HCT116 (cell line): ENCODE data around the gene MAVS.

Source experiments
- EGR1 ChIP-seq: IDR thresholded peaks from 2 replicates; pipeline ENCODE4 v1.6.1; 2012; ENCODE audit warnings: low read depth
- EZH2 ChIP-seq: fragments of 200-600 bp; sonication (generic); IDR thresholded peaks from 2 replicates; pipeline ENCODE4 v1.6.1; 2017; ENCODE audit warnings: antibody characterized with exemption, mixed run types
- POLR2A ChIP-seq: IDR thresholded peaks from 2 replicates; pipeline ENCODE4 v1.7.0; 2011; ENCODE audit warnings: borderline replicate concordance; ENCODE audit not compliant: insufficient read depth, insufficient read length; ENCODE audit errors: extremely low read depth
- RAD21 ChIP-seq: IDR thresholded peaks from 2 replicates; pipeline ENCODE4 v1.6.1; 2012; ENCODE audit warnings: low read depth, mild to moderate bottlenecking
- SP1 ChIP-seq: IDR thresholded peaks from 2 replicates; pipeline ENCODE4 v1.6.1; 2012; ENCODE audit warnings: low read depth
- TF ChIP-seq, protein P1 (sequence below): IDR thresholded peaks from 2 replicates; pipeline ENCODE4 v1.6.1; 2012
- TF ChIP-seq, protein P2 (sequence below): IDR thresholded peaks from 2 replicates; pipeline ENCODE4 v1.6.1; 2012; ENCODE audit warnings: low read depth
- TF ChIP-seq, protein P3 (sequence below), 3 experiments: fragments of 200-600 bp in 1 of 3; sonication (generic) in 1 of 3; IDR thresholded peaks in 2 of 3; conservative IDR thresholded peaks in 1 of 3; 2 replicates each; pipeline ENCODE4 v1.5.1; 2012 to 2017; ENCODE audit warnings: low read depth in 2 of 3, low read length in 2 of 3, antibody characterized with exemption in 1 of 3, borderline replicate concordance in 1 of 3, control low read depth in 1 of 3, mild to moderate bottlenecking in 1 of 3, mixed read lengths in 1 of 3, mixed run types in 1 of 3, moderate library complexity in 1 of 3; ENCODE audit not compliant: insufficient read depth in 1 of 3

DNA sequence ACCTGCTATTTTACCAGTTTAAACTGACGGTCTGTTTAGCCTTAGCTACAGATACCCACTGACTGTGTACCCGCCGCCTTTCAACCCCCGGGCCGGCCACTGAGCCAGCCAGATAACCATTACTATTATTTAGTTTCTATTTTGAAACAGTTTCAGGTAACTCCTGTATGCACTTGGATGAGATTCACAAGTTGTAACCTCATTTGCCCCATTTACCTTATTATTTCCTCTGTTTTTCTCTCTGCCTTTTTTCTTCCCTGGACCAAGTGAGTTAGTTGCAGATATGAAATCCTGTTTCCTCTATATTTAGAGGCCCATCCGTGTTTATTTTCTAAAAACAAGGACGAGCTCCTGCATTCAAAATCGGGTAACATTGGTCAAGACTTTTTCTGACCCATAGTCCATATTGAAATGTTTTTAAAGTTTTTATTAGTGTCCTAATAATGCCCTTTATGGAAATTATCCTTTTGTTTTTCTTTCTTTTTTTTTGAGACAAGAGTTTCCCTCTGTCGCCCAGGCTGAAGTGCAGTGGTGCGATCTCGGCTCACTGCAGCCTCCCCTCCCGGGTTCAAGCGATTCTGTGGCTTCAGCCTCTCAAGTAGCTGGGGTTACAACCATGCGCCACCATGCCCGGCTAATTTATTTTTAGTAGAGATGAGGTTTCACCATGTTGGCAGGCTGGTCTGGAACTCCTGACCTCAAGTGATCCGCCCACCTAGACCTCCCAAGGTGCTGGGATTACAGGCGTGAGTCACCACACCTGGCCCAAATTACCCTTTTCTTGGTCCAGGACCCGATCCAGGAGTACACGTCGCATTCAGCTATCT is 25.5 kb upstream of the MAVS start:
- TF ChIP-seq, protein P1, sequence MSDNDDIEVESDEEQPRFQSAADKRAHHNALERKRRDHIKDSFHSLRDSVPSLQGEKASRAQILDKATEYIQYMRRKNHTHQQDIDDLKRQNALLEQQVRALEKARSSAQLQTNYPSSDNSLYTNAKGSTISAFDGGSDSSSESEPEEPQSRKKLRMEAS, result no peak
- TF ChIP-seq EZH2 (no peak), POLR2A (no peak), EGR1 (no peak), RAD21 (no peak), SP1 (no peak)
- TF ChIP-seq, protein P2, sequence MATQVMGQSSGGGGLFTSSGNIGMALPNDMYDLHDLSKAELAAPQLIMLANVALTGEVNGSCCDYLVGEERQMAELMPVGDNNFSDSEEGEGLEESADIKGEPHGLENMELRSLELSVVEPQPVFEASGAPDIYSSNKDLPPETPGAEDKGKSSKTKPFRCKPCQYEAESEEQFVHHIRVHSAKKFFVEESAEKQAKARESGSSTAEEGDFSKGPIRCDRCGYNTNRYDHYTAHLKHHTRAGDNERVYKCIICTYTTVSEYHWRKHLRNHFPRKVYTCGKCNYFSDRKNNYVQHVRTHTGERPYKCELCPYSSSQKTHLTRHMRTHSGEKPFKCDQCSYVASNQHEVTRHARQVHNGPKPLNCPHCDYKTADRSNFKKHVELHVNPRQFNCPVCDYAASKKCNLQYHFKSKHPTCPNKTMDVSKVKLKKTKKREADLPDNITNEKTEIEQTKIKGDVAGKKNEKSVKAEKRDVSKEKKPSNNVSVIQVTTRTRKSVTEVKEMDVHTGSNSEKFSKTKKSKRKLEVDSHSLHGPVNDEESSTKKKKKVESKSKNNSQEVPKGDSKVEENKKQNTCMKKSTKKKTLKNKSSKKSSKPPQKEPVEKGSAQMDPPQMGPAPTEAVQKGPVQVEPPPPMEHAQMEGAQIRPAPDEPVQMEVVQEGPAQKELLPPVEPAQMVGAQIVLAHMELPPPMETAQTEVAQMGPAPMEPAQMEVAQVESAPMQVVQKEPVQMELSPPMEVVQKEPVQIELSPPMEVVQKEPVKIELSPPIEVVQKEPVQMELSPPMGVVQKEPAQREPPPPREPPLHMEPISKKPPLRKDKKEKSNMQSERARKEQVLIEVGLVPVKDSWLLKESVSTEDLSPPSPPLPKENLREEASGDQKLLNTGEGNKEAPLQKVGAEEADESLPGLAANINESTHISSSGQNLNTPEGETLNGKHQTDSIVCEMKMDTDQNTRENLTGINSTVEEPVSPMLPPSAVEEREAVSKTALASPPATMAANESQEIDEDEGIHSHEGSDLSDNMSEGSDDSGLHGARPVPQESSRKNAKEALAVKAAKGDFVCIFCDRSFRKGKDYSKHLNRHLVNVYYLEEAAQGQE, result no peak
- TF ChIP-seq, protein P3, sequence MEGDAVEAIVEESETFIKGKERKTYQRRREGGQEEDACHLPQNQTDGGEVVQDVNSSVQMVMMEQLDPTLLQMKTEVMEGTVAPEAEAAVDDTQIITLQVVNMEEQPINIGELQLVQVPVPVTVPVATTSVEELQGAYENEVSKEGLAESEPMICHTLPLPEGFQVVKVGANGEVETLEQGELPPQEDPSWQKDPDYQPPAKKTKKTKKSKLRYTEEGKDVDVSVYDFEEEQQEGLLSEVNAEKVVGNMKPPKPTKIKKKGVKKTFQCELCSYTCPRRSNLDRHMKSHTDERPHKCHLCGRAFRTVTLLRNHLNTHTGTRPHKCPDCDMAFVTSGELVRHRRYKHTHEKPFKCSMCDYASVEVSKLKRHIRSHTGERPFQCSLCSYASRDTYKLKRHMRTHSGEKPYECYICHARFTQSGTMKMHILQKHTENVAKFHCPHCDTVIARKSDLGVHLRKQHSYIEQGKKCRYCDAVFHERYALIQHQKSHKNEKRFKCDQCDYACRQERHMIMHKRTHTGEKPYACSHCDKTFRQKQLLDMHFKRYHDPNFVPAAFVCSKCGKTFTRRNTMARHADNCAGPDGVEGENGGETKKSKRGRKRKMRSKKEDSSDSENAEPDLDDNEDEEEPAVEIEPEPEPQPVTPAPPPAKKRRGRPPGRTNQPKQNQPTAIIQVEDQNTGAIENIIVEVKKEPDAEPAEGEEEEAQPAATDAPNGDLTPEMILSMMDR (IDR thresholded peaks at IDR 0.05 in 2 of 3, conservative IDR thresholded peaks at IDR 0.05 in 1 of 3; ENCODE audit: borderline replicate concordance in 1 of 3, insufficient read depth in 1 of 3, low read depth in 2 of 3, low read length in 2 of 3), result no peak
